HepG2 (cell line): ENCODE measurements around the gene ARL6IP4. TPM values are rescaled to one million over a fixed set of nuclear protein-coding genes. Genes with fewer than 3 reads are reported as not detected.

ENCODE experiments used
- ADNP ChIP-seq: sonication (generic); formaldehyde crosslinking; IDR thresholded peaks from 2 replicates; pipeline ENCODE4 v1.4.0; 2020; ENCODE audit warnings: missing genetic modification reagents
- AKAP8 ChIP-seq: sonication (generic); formaldehyde crosslinking; IDR thresholded peaks from 2 replicates; pipeline ENCODE4 v1.5.1; 2020; ENCODE audit warnings: mild to moderate bottlenecking, missing genetic modification reagents
- ASH2L ChIP-seq: fragments of 300-600, 200-600 bp; sonication (generic); IDR thresholded peaks from 2 replicates; pipeline ENCODE4 v1.7.0; 2017; ENCODE audit warnings: low read depth, mild to moderate bottlenecking, moderate library complexity, mixed read lengths, low read length; ENCODE audit not compliant: insufficient read length
- ATF2 ChIP-seq: sonication (generic); formaldehyde crosslinking; IDR thresholded peaks from 2 replicates; pipeline ENCODE4 v1.4.0; 2020; ENCODE audit warnings: missing genetic modification reagents
- CBFB ChIP-seq: sonication (generic); formaldehyde crosslinking; IDR thresholded peaks from 2 replicates; pipeline ENCODE4 v1.4.0; 2020; ENCODE audit warnings: missing genetic modification reagents
- CHCHD3 ChIP-seq: sonication (generic); formaldehyde crosslinking; IDR thresholded peaks from 2 replicates; pipeline ENCODE4 v1.8.0; 2022; ENCODE audit warnings: mild to moderate bottlenecking, missing genetic modification reagents, moderate library complexity
- FIP1L1 ChIP-seq: fragments of 200-400 bp; formaldehyde crosslinking; IDR thresholded peaks from 2 replicates; pipeline ENCODE4 v1.6.1; 2018; ENCODE audit warnings: low read depth, mild to moderate bottlenecking, low read length, moderate library complexity, borderline replicate concordance; ENCODE audit not compliant: insufficient read depth
- HCFC1 ChIP-seq: fragments of 150-350 bp; IDR thresholded peaks from 2 replicates; pipeline ENCODE4 v1.6.1; 2014; ENCODE audit warnings: low read depth, low read length
- HNRNPLL ChIP-seq: fragments of 200-400 bp; formaldehyde crosslinking; IDR thresholded peaks from 2 replicates; pipeline ENCODE4 v1.6.1; 2017; ENCODE audit warnings: mild to moderate bottlenecking, low read depth, low read length; ENCODE audit not compliant: poor library complexity, severe bottlenecking
- KDM2A ChIP-seq: sonication (generic); formaldehyde crosslinking; IDR thresholded peaks from 2 replicates; pipeline ENCODE4 v1.4.0; 2020; ENCODE audit warnings: low read depth, missing genetic modification reagents, borderline replicate concordance
- MAZ ChIP-seq, 2 experiments: sonication (generic) in 1 of 2; formaldehyde crosslinking in 1 of 2; IDR thresholded peaks; 2 replicates each; pipeline versions ENCODE4 v1.5.0 to v1.6.1; 2012 to 2020; ENCODE audit warnings: low read depth in 2 of 2, mild to moderate bottlenecking in 2 of 2, borderline replicate concordance in 1 of 2, improper control_type of control experiment in 1 of 2, low read length in 1 of 2, missing genetic modification reagents in 1 of 2, moderate library complexity in 1 of 2
- MED1 ChIP-seq: sonication (generic); formaldehyde crosslinking; IDR thresholded peaks from 2 replicates; pipeline ENCODE4 v1.4.0; 2020; ENCODE audit warnings: missing genetic modification reagents
- MYC ChIP-seq: sonication (generic); formaldehyde crosslinking; IDR thresholded peaks from 2 replicates; pipeline ENCODE4 v1.9.0; 2021; ENCODE audit warnings: missing genetic modification reagents, borderline replicate concordance
- SP4 ChIP-seq: sonication (generic); formaldehyde crosslinking; IDR thresholded peaks from 2 replicates; pipeline ENCODE4 v1.8.1; 2023; ENCODE audit warnings: mild to moderate bottlenecking, missing genetic modification reagents
- TARDBP ChIP-seq: sonication (generic); formaldehyde crosslinking; IDR thresholded peaks from 2 replicates; pipeline ENCODE4 v1.8.0; 2022; ENCODE audit warnings: mild to moderate bottlenecking, missing genetic modification reagents
- TBX2 ChIP-seq: sonication (generic); formaldehyde crosslinking; IDR thresholded peaks from 2 replicates; pipeline ENCODE4 v1.5.0; 2020; ENCODE audit warnings: missing genetic modification reagents, mild to moderate bottlenecking, borderline replicate concordance
- YY1 ChIP-seq: IDR thresholded peaks from 2 replicates; pipeline ENCODE4 v1.6.1; 2011; ENCODE audit warnings: low read length, low read depth, moderate library complexity, mild to moderate bottlenecking; ENCODE audit not compliant: insufficient read depth, insufficient replicate concordance
- ZFP91 ChIP-seq: sonication (generic); formaldehyde crosslinking; IDR thresholded peaks from 2 replicates; pipeline ENCODE4 v1.9.0; 2022; ENCODE audit warnings: missing genetic modification reagents, mild to moderate bottlenecking, borderline replicate concordance
- ZKSCAN5 ChIP-seq: sonication (generic); formaldehyde crosslinking; IDR thresholded peaks from 2 replicates; pipeline ENCODE4 v1.5.1; 2020; ENCODE audit warnings: mild to moderate bottlenecking, missing genetic modification reagents
- ZNF160 ChIP-seq: sonication (generic); formaldehyde crosslinking; IDR thresholded peaks from 2 replicates; pipeline ENCODE4 v1.8.0; 2022; ENCODE audit warnings: mild to moderate bottlenecking, inconsistent platforms, missing genetic modification reagents
- ZNF224 ChIP-seq: sonication (generic); formaldehyde crosslinking; IDR thresholded peaks from 2 replicates; pipeline ENCODE4 v1.5.0; 2020; ENCODE audit warnings: mild to moderate bottlenecking, missing genetic modification reagents
- ZNF337 ChIP-seq: sonication (generic); formaldehyde crosslinking; IDR thresholded peaks from 2 replicates; pipeline ENCODE4 v1.5.1; 2020; ENCODE audit warnings: missing genetic modification reagents, low read depth, mild to moderate bottlenecking, borderline replicate concordance
- ZNF564 ChIP-seq: sonication (generic); formaldehyde crosslinking; IDR thresholded peaks from 2 replicates; pipeline ENCODE4 v1.8.1; 2023; ENCODE audit warnings: mild to moderate bottlenecking, missing genetic modification reagents
- ZNF766 ChIP-seq: sonication (generic); formaldehyde crosslinking; IDR thresholded peaks from 2 replicates; pipeline ENCODE4 v1.5.0; 2020; ENCODE audit warnings: missing genetic modification reagents, borderline replicate concordance
- ZZZ3 ChIP-seq: sonication (generic); formaldehyde crosslinking; IDR thresholded peaks from 2 replicates; pipeline ENCODE4 v1.4.0; 2020; ENCODE audit warnings: missing genetic modification reagents, mild to moderate bottlenecking, borderline replicate concordance
- polyA plus RNA-seq, 8 experiments: library from polyadenylated mRNA; depleted of rRNA in 3 of 8; stranded (reverse) in 7 of 8; unstranded in 1 of 8; fragments of >200 nt; fragmentation: Illumina TruSeq in 4 of 8; extraction: Trizol in 4 of 8; gene quantifications; 2 replicates each; pipeline versions ENCODE4 v1.2.1 to v1.2.3, GENCODE V29; 2011 to 2016; ENCODE audit warnings: low read depth in 4 of 8, missing spikeins in 1 of 8, mixed read lengths in 1 of 8; ENCODE audit not compliant: insufficient read depth in 1 of 8
- total RNA-seq, 5 experiments: library from RNA; depleted of rRNA; stranded (reverse); fragments of >200 nt; fragmentation: Illumina TruSeq; extraction: Trizol; gene quantifications; 2 replicates each; pipeline ENCODE4 v1.2.3, GENCODE V29; 2016; ENCODE audit warnings: low read depth in 1 of 5

ARL6IP4 gene
- total and polyA plus RNA-seq, 2 of the 13 experiments (the other 11 are each of a cell fraction or from before 2014, with no cell fraction given) = 155 to 220 TPM

GRCh38 chr12:122974892-122975789, 5.3 kb upstream of the ARL6IP4 start, which contains the start of gene OGFOD2 (continued):
- TF ChIP-seq MED1 (CRISPR knock-in tag) (no peak), ASH2L (peak; percentile 54), KDM2A (CRISPR knock-in tag) (peak; percentile 79), MYC (CRISPR knock-in tag) (peak; percentile 66; the same call in 1 of the 2 replicates), HNRNPLL (peak; percentile 93), ZNF564 (CRISPR knock-in tag) (0 out of 2 replicates have a peak, but pooled peaks have one; percentile 54), ZNF766 (CRISPR knock-in tag) (peak; percentile 46; the same call in 1 of the 2 replicates), ZKSCAN5 (CRISPR knock-in tag) (0 out of 2 replicates have a peak, but pooled peaks have one; percentile 13), ZNF160 (CRISPR knock-in tag) (no peak), ZZZ3 (CRISPR knock-in tag) (0 out of 2 replicates have a peak, but pooled peaks have one; percentile 29), AKAP8 (no peak; the same call in 1 of the 2 replicates), YY1 (peak; percentile 91), ZNF337 (CRISPR knock-in tag) (no peak; the same call in 1 of the 2 replicates), HCFC1 (peak; percentile 36), ZNF224 (CRISPR knock-in tag) (peak; percentile 71; the same call in 1 of the 2 replicates), ADNP (CRISPR knock-in tag) (no peak), SP4 (CRISPR knock-in tag) (peak; percentile 50; the same call in 1 of the 2 replicates), TARDBP (no peak), MAZ (IDR thresholded peaks at IDR 0.05; ENCODE audit: borderline replicate concordance, low read depth, low read length) (peak; percentile 60), MAZ (CRISPR knock-in tag; IDR thresholded peaks at IDR 0.05; ENCODE audit: low read depth) (no peak; the same call in 1 of the 2 replicates), TBX2 (CRISPR knock-in tag) (peak; percentile 1; the same call in 1 of the 2 replicates), ATF2 (peak; percentile 21; the same call in 1 of the 2 replicates), CHCHD3 (CRISPR knock-in tag) (no peak), FIP1L1 (no peak), CBFB (CRISPR knock-in tag) (peak; percentile 24; the same call in 1 of the 2 replicates), ZFP91 (CRISPR knock-in tag) (peak; percentile 89; the same call in 1 of the 2 replicates)
